Measurements from ENCODE around the gene PTPN18. TPM values are rescaled to one million over a fixed set of nuclear protein-coding genes. Genes with fewer than 3 reads are reported as not detected.

The PTPN18 gene
- total and polyA plus RNA-seq, 2 donors (not counting 3 experiments of a cell fraction or from before 2014, with no cell fraction given), result 39.4 to 39.6 TPM

- H4K20me1 ChIP-seq (replicated peaks; ENCODE audit: control insufficient read depth, extremely low read depth, insufficient read depth, low read length), result no peaks in the 10 kb centered on the region
- no peaks in the 10 kb centered on the region for H3K36me3 ChIP-seq (ENCODE audit: control insufficient read depth in 2 of 2, extremely low read depth in 1 of 2, insufficient read depth in 2 of 2, low read length in 2 of 2)
- no peaks in the 10 kb centered on the region for H3K4me1 ChIP-seq (ENCODE audit: control insufficient read depth, extremely low read depth, insufficient read depth, low read length)
- FAIRE-seq (no peak), DNase-seq (ENCODE audit: low read depth, low spot score) (no peak)
- dilution Hi-C loops (cut with MboI; ENCODE audit: extremely low pct_ligation_motif_present, low sequenced_read_pairs) (no loop called here), intact Hi-C loops (cut with micrococcal nuclease) (no loop called here)
- H3K4me2 ChIP-seq (ENCODE audit: insufficient read depth, low read length), result no peak overlapping the region
- H3K9me3 ChIP-seq (replicated peaks; ENCODE audit: control insufficient read depth, insufficient read depth, low read length), result no peaks in the 10 kb centered on the region
- no TSS peak for BruUV-seq (replicated peaks)
- H3K27me3 ChIP-seq (ENCODE audit: control insufficient read depth in 2 of 2, insufficient read depth in 2 of 2, low read length in 2 of 2), result peaks cover 7 to 31% of the 10 kb centered on the region in 2 experiments
- ChIA-PET CTCF (interaction anchor here (1.2 to 7.8 kb wide), 2 partner anchors 147 to 393 kb away, joined by 3 to 147 read pairs; partner anchors contain the start of gene SMPD4), POLR2A (interaction anchor here (0.6 kb wide), 1 partner anchor 8 kb away, joined by 8 read pairs; no protein-coding TSS in a partner anchor)
- no peaks in the 10 kb centered on the region for H3K79me2 ChIP-seq (ENCODE audit: control insufficient read depth, insufficient read depth, low read length)
- no peaks in the 10 kb centered on the region for H3K9me1 ChIP-seq (replicated peaks; ENCODE audit: control insufficient read depth, extremely low read depth, insufficient read depth, low read length)
- H2AFZ ChIP-seq (ENCODE audit: low read depth, low read length), result no peak overlapping the region
- no peak for TF ChIP-seq EZH2 (IDR thresholded peaks at IDR 0.05; ENCODE audit: borderline replicate concordance, low read depth, low read length, severe bottlenecking)
- TF ChIP-seq FOS (IDR thresholded peaks at IDR 0.05; ENCODE audit: borderline replicate concordance, insufficient read depth, low read length), result no peak
- no peak for TF ChIP-seq JUN (IDR thresholded peaks at IDR 0.05; ENCODE audit: borderline replicate concordance, insufficient read depth, insufficient read length, low read depth)
- no peak for TF ChIP-seq MYC (IDR thresholded peaks at IDR 0.05; ENCODE audit: low read depth, low read length)
- TF ChIP-seq GATA2 (IDR thresholded peaks at IDR 0.05; ENCODE audit: insufficient read depth, insufficient read length, low read depth, low read length), result no peak
- no peak for TF ChIP-seq MAX (IDR thresholded peaks at IDR 0.05; ENCODE audit: insufficient read depth, insufficient read length)
- no peak overlapping the region for H3K9ac ChIP-seq (replicated peaks; ENCODE audit: extremely low read depth, insufficient read depth, low read length)
- H3K4me3 ChIP-seq (replicated peaks in 1 of 3; ENCODE audit: insufficient read depth in 1 of 3, low read depth in 1 of 3, low read length in 3 of 3), result no peak overlapping the region
- no peak overlapping the region for H3K27ac ChIP-seq (ENCODE audit: insufficient read depth, low read depth, low read length)
Measured at GRCh38 chr2:130328710-130329109, 27.1 kb upstream of the PTPN18 start.
